Measurements from ENCODE around the gene VPS26C.

Gene VPS26C

GRCh38 chr21:37233551-37234146, 33.5 kb downstream of the VPS26C start:
- Histone ChIP-seq H3K9ac (ENCODE audit: insufficient read length, low read depth) (no peak overlapping the region), H3K4me3 (ENCODE audit: insufficient read length, low read depth) (no peak overlapping the region), H3K4me1 (ENCODE audit: insufficient read depth, insufficient read length) (peaks cover 2% of the 10 kb centered on the region), H3K36me3 (ENCODE audit: insufficient read depth, insufficient read length, low read length) (peaks cover 74% of the 10 kb centered on the region), H3K27me3 (ENCODE audit: insufficient read depth, insufficient read length) (no peaks in the 10 kb centered on the region), H3K9me3 (ENCODE audit: insufficient read depth, low read length) (no peaks in the 10 kb centered on the region)
- no peak for TF ChIP-seq YY1 (IDR thresholded peaks at IDR 0.05; ENCODE audit: insufficient read depth, insufficient read length)
- no peak for TF ChIP-seq ZNF274 (IDR thresholded peaks at IDR 0.05; ENCODE audit: low read depth, low read length)
- no peak for TF ChIP-seq SUZ12 (IDR thresholded peaks at IDR 0.05; ENCODE audit: extremely low read depth, insufficient read depth, insufficient read length)
- DNase-seq (ENCODE audit: low read depth, low spot score): no peak

- H3K36me3 ChIP-seq (ENCODE audit: insufficient read depth, insufficient read length, low read length): peaks cover 77% of the 10 kb centered on the region
- no peak for TF ChIP-seq SUZ12 (IDR thresholded peaks at IDR 0.05; ENCODE audit: extremely low read depth, insufficient read depth, insufficient read length)
- TF ChIP-seq YY1 (IDR thresholded peaks at IDR 0.05; ENCODE audit: insufficient read depth, insufficient read length): no peak
- no peak for TF ChIP-seq ZNF274 (IDR thresholded peaks at IDR 0.05; ENCODE audit: low read depth, low read length)
- no peak overlapping the region for H3K4me3 ChIP-seq (ENCODE audit: insufficient read length, low read depth)
- DNase-seq (ENCODE audit: low read depth, low spot score): no peak
- peaks cover 2% of the 10 kb centered on the region for H3K4me1 ChIP-seq (ENCODE audit: insufficient read depth, insufficient read length)
- H3K9ac ChIP-seq (ENCODE audit: insufficient read length, low read depth): no peak overlapping the region
- H3K9me3 ChIP-seq (ENCODE audit: insufficient read depth, low read length): no peaks in the 10 kb centered on the region
- no peaks in the 10 kb centered on the region for H3K27me3 ChIP-seq (ENCODE audit: insufficient read depth, insufficient read length)
These were observed 34.7 kb downstream of the VPS26C start for GRCh38 chr21:37232274-37233018.

DNA sequence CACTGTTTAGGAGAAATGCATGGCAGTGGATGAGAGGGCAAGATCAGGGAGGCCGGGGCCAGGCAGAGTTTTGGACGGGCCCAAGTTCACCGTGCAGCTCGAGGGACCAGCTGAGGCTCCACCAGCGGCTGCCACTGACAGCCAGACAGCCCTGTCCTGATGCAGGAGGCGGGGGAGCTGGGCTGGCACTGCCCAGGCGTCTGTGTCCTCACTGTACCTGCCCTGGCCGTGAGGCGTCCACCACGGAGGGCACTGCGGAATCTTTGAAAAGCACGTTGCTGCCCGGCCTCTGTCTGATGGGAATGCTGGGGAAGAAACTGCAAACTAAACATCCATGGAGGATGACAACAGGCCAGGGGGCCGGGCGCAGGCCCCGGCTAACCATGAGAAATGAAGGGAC, 35.5 kb downstream of the VPS26C start:
- Histone ChIP-seq H3K36me3 (ENCODE audit: insufficient read depth, insufficient read length, low read length) (peaks cover 79% of the 10 kb centered on the region), H3K9me3 (ENCODE audit: insufficient read depth, low read length) (no peaks in the 10 kb centered on the region), H3K4me1 (ENCODE audit: insufficient read depth, insufficient read length) (peaks cover 2% of the 10 kb centered on the region), H3K27me3 (ENCODE audit: insufficient read depth, insufficient read length) (no peaks in the 10 kb centered on the region), H3K9ac (ENCODE audit: insufficient read length, low read depth) (no peak overlapping the region), H3K4me3 (ENCODE audit: insufficient read length, low read depth) (no peak overlapping the region)
- no peak for DNase-seq (ENCODE audit: low read depth, low spot score)
- TF ChIP-seq SUZ12 (IDR thresholded peaks at IDR 0.05; ENCODE audit: extremely low read depth, insufficient read depth, insufficient read length): no peak
- TF ChIP-seq YY1 (IDR thresholded peaks at IDR 0.05; ENCODE audit: insufficient read depth, insufficient read length): no peak
- TF ChIP-seq ZNF274 (IDR thresholded peaks at IDR 0.05; ENCODE audit: low read depth, low read length): no peak

DNA sequence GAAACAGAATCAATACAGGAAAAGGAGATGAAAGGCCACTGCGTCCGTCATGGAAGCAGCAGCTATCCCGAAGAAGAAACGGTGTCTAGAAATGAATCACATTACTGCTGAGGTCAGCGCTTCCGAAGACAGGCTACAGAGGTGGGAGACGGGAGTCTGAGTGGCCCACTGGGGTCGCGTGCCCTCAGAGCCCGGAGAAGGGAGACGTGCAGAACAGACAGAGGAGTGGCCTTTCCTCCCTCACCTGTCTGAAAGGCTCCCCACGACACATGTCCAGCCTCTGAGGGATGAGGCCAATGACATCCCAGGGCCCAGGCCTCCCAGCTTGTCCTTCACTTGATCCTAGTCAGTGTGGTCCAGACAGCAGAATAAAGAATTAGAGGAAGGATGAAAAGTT, 35.9 kb downstream of the VPS26C start:
- H3K4me3 ChIP-seq (ENCODE audit: insufficient read length, low read depth): no peak overlapping the region
- H3K4me1 ChIP-seq (ENCODE audit: insufficient read depth, insufficient read length): peaks cover 2% of the 10 kb centered on the region
- peaks cover 81% of the 10 kb centered on the region for H3K36me3 ChIP-seq (ENCODE audit: insufficient read depth, insufficient read length, low read length)
- H3K9ac ChIP-seq (ENCODE audit: insufficient read length, low read depth): no peak overlapping the region
- no peaks in the 10 kb centered on the region for H3K27me3 ChIP-seq (ENCODE audit: insufficient read depth, insufficient read length)
- H3K9me3 ChIP-seq (ENCODE audit: insufficient read depth, low read length): no peaks in the 10 kb centered on the region
- TF ChIP-seq YY1 (IDR thresholded peaks at IDR 0.05; ENCODE audit: insufficient read depth, insufficient read length) (no peak), SUZ12 (IDR thresholded peaks at IDR 0.05; ENCODE audit: extremely low read depth, insufficient read depth, insufficient read length) (no peak), ZNF274 (IDR thresholded peaks at IDR 0.05; ENCODE audit: low read depth, low read length) (no peak)
- DNase-seq (ENCODE audit: low read depth, low spot score): no peak

- Histone ChIP-seq H3K27me3 (ENCODE audit: insufficient read depth, insufficient read length) (no peaks in the 10 kb centered on the region), H3K9ac (ENCODE audit: insufficient read length, low read depth) (no peak overlapping the region), H3K4me1 (ENCODE audit: insufficient read depth, insufficient read length) (peaks cover 2% of the 10 kb centered on the region), H3K36me3 (ENCODE audit: insufficient read depth, insufficient read length, low read length) (peaks cover 83% of the 10 kb centered on the region), H3K4me3 (ENCODE audit: insufficient read length, low read depth) (no peak overlapping the region), H3K9me3 (ENCODE audit: insufficient read depth, low read length) (no peaks in the 10 kb centered on the region)
- no peak for DNase-seq (ENCODE audit: low read depth, low spot score)
- TF ChIP-seq SUZ12 (IDR thresholded peaks at IDR 0.05; ENCODE audit: extremely low read depth, insufficient read depth, insufficient read length) (no peak), YY1 (IDR thresholded peaks at IDR 0.05; ENCODE audit: insufficient read depth, insufficient read length) (no peak), ZNF274 (IDR thresholded peaks at IDR 0.05; ENCODE audit: low read depth, low read length) (no peak)
These were observed 36.4 kb downstream of the VPS26C start for GRCh38 chr21:37230632-37231248.

DNA sequence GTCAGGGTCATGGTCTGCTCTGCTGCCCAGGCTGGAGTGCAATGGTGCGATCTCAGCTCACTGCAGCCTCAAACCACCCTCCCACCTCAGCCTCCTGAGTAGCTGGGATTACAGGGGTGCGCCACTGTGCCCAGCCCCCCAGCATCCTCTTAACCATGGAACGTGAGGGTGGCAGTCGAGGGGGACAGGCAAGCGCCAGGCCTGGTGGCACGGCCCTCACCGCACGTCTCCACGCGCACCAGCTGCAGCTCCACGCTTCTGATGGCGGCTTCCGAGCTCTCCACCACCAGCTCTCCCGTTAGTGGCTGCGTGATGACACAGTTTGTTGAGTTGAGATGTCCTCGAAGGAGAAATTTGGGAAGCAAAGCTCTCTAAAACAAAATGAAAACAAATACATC, 39.1 kb downstream of the VPS26C start:
- no peak for TF ChIP-seq SUZ12 (IDR thresholded peaks at IDR 0.05; ENCODE audit: extremely low read depth, insufficient read depth, insufficient read length)
- no peak for TF ChIP-seq YY1 (IDR thresholded peaks at IDR 0.05; ENCODE audit: insufficient read depth, insufficient read length)
- no peak for TF ChIP-seq ZNF274 (IDR thresholded peaks at IDR 0.05; ENCODE audit: low read depth, low read length)
- DNase-seq (ENCODE audit: low read depth, low spot score): no peak
- H3K9ac ChIP-seq (ENCODE audit: insufficient read length, low read depth): no peak overlapping the region
- H3K9me3 ChIP-seq (ENCODE audit: insufficient read depth, low read length): no peaks in the 10 kb centered on the region
- peaks cover 2% of the 10 kb centered on the region for H3K4me1 ChIP-seq (ENCODE audit: insufficient read depth, insufficient read length)
- peaks cover 97% of the 10 kb centered on the region for H3K36me3 ChIP-seq (ENCODE audit: insufficient read depth, insufficient read length, low read length)
- H3K4me3 ChIP-seq (ENCODE audit: insufficient read length, low read depth): no peak overlapping the region
- no peaks in the 10 kb centered on the region for H3K27me3 ChIP-seq (ENCODE audit: insufficient read depth, insufficient read length)

All from NT2/D1 (cell line).